H1 (cell line): ENCODE measurements around the gene SPINK4.

Experiments used
- BCL11A ChIP-seq, 2 experiments: IDR thresholded peaks; one replicate each; pipeline ENCODE4 v1.6.1; 2011; ENCODE audit warnings: low read depth in 2 of 2, low read length in 2 of 2, mild to moderate bottlenecking in 2 of 2
- CBX8 ChIP-seq: fragments of 300-800, 300-1000 bp; sonication (generic); IDR thresholded peaks from 2 replicates; pipeline ENCODE4 v1.7.1; 2016; ENCODE audit warnings: low read depth, low read length, borderline replicate concordance
- POLR2A ChIP-seq, 2 experiments: IDR thresholded peaks; 1 replicate in 1 of 2; 2 replicates in 1 of 2; pipeline ENCODE4 v1.6.1; 2011; ENCODE audit warnings: low read depth in 2 of 2, low read length in 2 of 2, mild to moderate bottlenecking in 2 of 2; ENCODE audit errors: control extremely low read depth in 1 of 2
- RBBP5 ChIP-seq: IDR thresholded peaks from 2 replicates; pipeline ENCODE4 v1.7.1; 2012; ENCODE audit warnings: low read depth, mild to moderate bottlenecking, inconsistent platforms, low read length, moderate library complexity, borderline replicate concordance
- SIN3A ChIP-seq, 2 experiments: IDR thresholded peaks in 1 of 2; conservative IDR thresholded peaks in 1 of 2; 2 replicates each; pipeline ENCODE4 v1.6.1; 2011 to 2012; ENCODE audit warnings: low read length in 2 of 2, improper control_type of control experiment in 1 of 2, low read depth in 1 of 2, mild to moderate bottlenecking in 1 of 2
- TF ChIP-seq, protein P1 (sequence below), 3 experiments: IDR thresholded peaks; 1 replicate in 2 of 3; 2 replicates in 1 of 3; pipeline versions ENCODE4 v1.5.1 to v1.6.1; 2011; ENCODE audit warnings: low read length in 3 of 3, mild to moderate bottlenecking in 3 of 3, inconsistent platforms in 2 of 3, low read depth in 1 of 3, moderate library complexity in 1 of 3; ENCODE audit not compliant: insufficient read depth in 1 of 3; ENCODE audit errors: control extremely low read depth in 1 of 3

DNA sequence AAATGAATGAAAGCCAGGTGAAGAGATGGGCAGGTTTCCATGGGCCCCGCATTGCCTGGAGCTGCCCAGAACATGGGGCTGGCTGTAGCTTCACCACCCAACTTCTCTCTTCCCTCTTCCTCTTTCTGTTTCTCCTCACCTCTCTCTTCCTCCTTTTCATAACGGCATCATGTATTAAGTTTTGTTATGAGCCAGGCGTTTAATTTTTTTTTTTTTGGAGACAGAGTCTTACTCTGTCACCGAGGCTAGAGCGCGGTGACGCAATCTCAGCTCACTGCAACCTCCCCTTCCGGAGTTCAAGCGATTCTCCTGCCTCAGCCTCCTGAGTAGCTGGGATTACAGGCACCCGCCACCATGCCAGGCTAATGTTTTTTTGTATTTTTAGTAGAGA, 13.0 kb upstream of the SPINK4 start:
- TF ChIP-seq SIN3A (conservative IDR thresholded peaks at IDR 0.05 in 1 of 2, IDR thresholded peaks at IDR 0.05 in 1 of 2; ENCODE audit: low read depth in 1 of 2, low read length in 2 of 2) = no peak
- no peak for TF ChIP-seq BCL11A (IDR thresholded peaks at IDR 0.05; ENCODE audit: low read depth in 2 of 2, low read length in 2 of 2)
- TF ChIP-seq RBBP5 = no peak
- no peak for TF ChIP-seq POLR2A (IDR thresholded peaks at IDR 0.05; ENCODE audit: control extremely low read depth in 1 of 2, low read depth in 2 of 2, low read length in 2 of 2)
- TF ChIP-seq, protein P1, sequence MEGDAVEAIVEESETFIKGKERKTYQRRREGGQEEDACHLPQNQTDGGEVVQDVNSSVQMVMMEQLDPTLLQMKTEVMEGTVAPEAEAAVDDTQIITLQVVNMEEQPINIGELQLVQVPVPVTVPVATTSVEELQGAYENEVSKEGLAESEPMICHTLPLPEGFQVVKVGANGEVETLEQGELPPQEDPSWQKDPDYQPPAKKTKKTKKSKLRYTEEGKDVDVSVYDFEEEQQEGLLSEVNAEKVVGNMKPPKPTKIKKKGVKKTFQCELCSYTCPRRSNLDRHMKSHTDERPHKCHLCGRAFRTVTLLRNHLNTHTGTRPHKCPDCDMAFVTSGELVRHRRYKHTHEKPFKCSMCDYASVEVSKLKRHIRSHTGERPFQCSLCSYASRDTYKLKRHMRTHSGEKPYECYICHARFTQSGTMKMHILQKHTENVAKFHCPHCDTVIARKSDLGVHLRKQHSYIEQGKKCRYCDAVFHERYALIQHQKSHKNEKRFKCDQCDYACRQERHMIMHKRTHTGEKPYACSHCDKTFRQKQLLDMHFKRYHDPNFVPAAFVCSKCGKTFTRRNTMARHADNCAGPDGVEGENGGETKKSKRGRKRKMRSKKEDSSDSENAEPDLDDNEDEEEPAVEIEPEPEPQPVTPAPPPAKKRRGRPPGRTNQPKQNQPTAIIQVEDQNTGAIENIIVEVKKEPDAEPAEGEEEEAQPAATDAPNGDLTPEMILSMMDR (IDR thresholded peaks at IDR 0.05; ENCODE audit: control extremely low read depth in 1 of 3, insufficient read depth in 1 of 3, low read depth in 1 of 3, low read length in 3 of 3) = no peak
- TF ChIP-seq CBX8 = no peak
